ENCODE data around the gene UTF1.

UTF1 gene

DNA sequence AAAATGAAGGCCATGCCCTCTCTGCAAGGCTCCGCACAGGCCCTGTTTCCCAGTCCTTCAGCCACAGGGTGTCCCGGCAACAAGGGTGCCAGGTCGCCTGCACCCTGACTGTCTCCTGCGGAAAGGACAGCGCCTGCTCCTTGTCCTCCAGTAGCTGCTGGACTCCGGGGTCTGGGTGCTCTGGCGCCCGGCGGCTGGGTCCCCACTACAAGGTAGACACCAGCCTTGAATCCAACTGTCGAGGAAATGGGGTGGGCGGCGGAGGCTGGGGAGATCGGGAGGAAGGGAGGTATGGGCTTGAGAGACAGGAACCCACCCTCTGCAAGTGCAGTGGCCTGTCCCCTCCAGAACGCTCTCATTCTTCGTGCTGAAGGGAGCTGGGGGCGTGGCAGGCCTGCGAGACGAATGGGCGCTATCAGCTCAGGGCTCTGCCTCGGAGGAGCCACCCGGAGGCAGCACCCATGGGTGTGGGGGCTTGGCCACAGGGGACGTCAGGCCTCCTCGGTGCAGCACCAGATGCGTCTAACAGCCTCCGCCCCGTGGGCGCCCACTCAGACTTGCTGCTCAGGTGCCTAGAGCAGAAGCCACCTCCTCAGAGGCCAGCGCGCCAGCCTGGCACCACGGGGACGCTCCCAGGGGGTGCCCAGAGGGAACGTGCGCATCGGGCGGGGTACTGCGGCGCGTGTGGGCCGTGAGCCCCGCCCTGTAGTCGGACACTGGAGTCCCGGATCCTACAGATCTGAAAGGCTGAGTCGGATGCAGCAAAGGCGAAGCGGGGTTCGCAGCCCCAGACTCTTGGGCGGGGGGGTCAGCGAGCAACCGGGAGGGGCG is 31.1 kb downstream of the UTF1 start (continued):
- no peak for TF ChIP-seq ZNF324 (tag by site-specific recombination; IDR thresholded peaks at IDR 0.05)
- no peak for TF ChIP-seq ZNF830 (tag by site-specific recombination; IDR thresholded peaks at IDR 0.05; ENCODE audit: low read depth)
- no peak for TF ChIP-seq YY1 (tag by site-specific recombination; IDR thresholded peaks at IDR 0.05)
- TF ChIP-seq HOXA7 (CRISPR knock-in tag; IDR thresholded peaks at IDR 0.05; ENCODE audit: borderline replicate concordance), result no peak
- TF ChIP-seq ZNF239 (tag by site-specific recombination; IDR thresholded peaks at IDR 0.05), result no peak
- TF ChIP-seq, protein P1, sequence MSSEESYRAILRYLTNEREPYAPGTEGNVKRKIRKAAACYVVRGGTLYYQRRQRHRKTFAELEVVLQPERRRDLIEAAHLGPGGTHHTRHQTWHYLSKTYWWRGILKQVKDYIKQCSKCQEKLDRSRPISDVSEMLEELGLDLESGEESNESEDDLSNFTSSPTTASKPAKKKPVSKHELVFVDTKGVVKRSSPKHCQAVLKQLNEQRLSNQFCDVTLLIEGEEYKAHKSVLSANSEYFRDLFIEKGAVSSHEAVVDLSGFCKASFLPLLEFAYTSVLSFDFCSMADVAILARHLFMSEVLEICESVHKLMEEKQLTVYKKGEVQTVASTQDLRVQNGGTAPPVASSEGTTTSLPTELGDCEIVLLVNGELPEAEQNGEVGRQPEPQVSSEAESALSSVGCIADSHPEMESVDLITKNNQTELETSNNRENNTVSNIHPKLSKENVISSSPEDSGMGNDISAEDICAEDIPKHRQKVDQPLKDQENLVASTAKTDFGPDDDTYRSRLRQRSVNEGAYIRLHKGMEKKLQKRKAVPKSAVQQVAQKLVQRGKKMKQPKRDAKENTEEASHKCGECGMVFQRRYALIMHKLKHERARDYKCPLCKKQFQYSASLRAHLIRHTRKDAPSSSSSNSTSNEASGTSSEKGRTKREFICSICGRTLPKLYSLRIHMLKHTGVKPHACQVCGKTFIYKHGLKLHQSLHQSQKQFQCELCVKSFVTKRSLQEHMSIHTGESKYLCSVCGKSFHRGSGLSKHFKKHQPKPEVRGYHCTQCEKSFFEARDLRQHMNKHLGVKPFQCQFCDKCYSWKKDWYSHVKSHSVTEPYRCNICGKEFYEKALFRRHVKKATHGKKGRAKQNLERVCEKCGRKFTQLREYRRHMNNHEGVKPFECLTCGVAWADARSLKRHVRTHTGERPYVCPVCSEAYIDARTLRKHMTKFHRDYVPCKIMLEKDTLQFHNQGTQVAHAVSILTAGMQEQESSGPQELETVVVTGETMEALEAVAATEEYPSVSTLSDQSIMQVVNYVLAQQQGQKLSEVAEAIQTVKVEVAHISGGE (tag by site-specific recombination; conservative IDR thresholded peaks at IDR 0.05; ENCODE audit: low read depth), result no peak
- TF ChIP-seq ZNF561 (tag by site-specific recombination; IDR thresholded peaks at IDR 0.05; ENCODE audit: borderline replicate concordance), result no peak
- no peak for TF ChIP-seq ZNF221 (tag by site-specific recombination; IDR thresholded peaks at IDR 0.05; ENCODE audit: borderline replicate concordance)

DNA sequence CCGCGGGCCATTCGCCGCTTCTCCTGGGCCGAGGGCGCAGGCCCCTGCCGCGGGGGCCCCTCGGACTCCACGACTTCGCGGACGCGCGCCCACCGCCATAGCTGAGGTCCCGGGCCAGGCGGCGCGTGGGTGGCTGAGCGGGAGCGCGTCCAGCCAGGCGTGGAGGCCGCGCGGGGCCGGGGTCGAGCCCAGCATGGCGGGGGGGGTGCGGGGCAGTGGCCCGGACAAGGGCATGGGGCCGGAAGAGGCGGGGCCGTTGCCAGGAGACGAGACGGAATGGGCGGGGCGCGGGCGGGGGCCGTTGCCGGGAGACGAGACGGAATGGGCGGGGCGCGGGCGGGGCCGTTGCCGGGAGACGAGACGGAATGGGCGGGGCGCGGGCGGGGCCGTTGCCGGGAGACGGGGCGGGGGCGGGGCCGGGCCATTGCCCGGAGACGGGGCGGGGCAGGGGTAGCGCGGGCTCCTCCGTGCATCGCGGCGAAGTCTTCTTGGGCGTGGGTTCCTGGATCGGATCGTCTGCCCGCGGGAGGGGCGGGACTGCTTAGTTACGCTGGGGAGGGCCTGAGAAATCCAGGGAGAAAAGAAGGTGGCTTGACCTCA is 31.8 kb downstream of the UTF1 start:
- no peaks in the 10 kb centered on the region for H3K9me3 ChIP-seq (ENCODE audit: control insufficient read depth, insufficient read depth, low read depth, low read length)
- no peaks in the 10 kb centered on the region for H3K36me3 ChIP-seq (ENCODE audit: control insufficient read depth in 2 of 2, insufficient read depth in 1 of 2, low read length in 2 of 2)
- POLR2A ChIA-PET, result no interaction called here
- peaks cover 3% of the 10 kb centered on the region for H3K4me1 ChIP-seq (ENCODE audit: control insufficient read depth, insufficient read depth, low read length)
- peak overlapping the region; percentile 60 for H3K4me3 ChIP-seq (ENCODE audit: low read depth, low read length)
- TF ChIP-seq KLF10 (tag by site-specific recombination; IDR thresholded peaks at IDR 0.05) (peak; percentile 76; the same call in 1 of the 2 replicates), KLF8 (tag by site-specific recombination; IDR thresholded peaks at IDR 0.05) (peak; percentile 41; the same call in 1 of the 2 replicates), ZNF76 (tag by site-specific recombination; IDR thresholded peaks at IDR 0.05; ENCODE audit: borderline replicate concordance, low read depth) (no peak), KLF1 (tag by site-specific recombination; IDR thresholded peaks at IDR 0.05) (peak; percentile 30; the same call in 1 of the 2 replicates), KLF9 (tag by site-specific recombination; IDR thresholded peaks at IDR 0.05; ENCODE audit: low read depth) (peak; percentile 31; the same call in 1 of the 2 replicates), ZBTB20 (tag by site-specific recombination; IDR thresholded peaks at IDR 0.05) (peak; percentile 8; the same call in 1 of the 2 replicates), ZNF843 (tag by site-specific recombination; IDR thresholded peaks at IDR 0.05) (no peak), ZNF561 (tag by site-specific recombination; IDR thresholded peaks at IDR 0.05; ENCODE audit: borderline replicate concordance) (0 out of 2 replicates have a peak, but pooled peaks have one; percentile 61), ZNF747 (tag by site-specific recombination; IDR thresholded peaks at IDR 0.05) (no peak), SP2 (tag by site-specific recombination; IDR thresholded peaks at IDR 0.05) (peak; percentile 36), SP3 (tag by site-specific recombination; IDR thresholded peaks at IDR 0.05) (peak; percentile 25; the same call in 1 of the 2 replicates), ZSCAN30 (tag by site-specific recombination; IDR thresholded peaks at IDR 0.05) (0 out of 2 replicates have a peak, but pooled peaks have one; percentile 56)
- TF ChIP-seq, protein P2, sequence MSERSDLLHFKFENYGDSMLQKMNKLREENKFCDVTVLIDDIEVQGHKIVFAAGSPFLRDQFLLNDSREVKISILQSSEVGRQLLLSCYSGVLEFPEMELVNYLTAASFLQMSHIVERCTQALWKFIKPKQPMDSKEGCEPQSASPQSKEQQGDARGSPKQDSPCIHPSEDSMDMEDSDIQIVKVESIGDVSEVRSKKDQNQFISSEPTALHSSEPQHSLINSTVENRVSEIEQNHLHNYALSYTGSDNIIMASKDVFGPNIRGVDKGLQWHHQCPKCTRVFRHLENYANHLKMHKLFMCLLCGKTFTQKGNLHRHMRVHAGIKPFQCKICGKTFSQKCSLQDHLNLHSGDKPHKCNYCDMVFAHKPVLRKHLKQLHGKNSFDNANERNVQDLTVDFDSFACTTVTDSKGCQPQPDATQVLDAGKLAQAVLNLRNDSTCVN (tag by site-specific recombination; optimal IDR thresholded peaks at IDR 0.05), result peak; percentile 65
- CTCF ChIA-PET, result interaction anchor here (0.6 kb wide), 1 partner anchor 293 kb away, joined by 3 read pairs; no protein-coding TSS in a partner anchor
- H3K27ac ChIP-seq (ENCODE audit: extremely low read depth, low read depth, low read length), result peak overlapping the region; percentile 37; the same call in 1 of the 2 replicates
